Measurements from ENCODE around the gene IGSF9B. TPM values are rescaled to one million over a fixed set of nuclear protein-coding genes. Genes with fewer than 3 reads are reported as not detected.

The IGSF9B gene
- total RNA-seq, 1 donor from 2014 or later, result 5.5 TPM

GRCh38 chr11:133938166-133938565 lies 18.6 kb downstream of the IGSF9B start:
- Histone ChIP-seq H3K36me3 (no peaks in the 10 kb centered on the region), H3K9me3 (no peaks in the 10 kb centered on the region), H3K27ac (no peak overlapping the region), H3K4me3 (no peak overlapping the region), H3K27me3 (ENCODE audit: low read depth) (no peaks in the 10 kb centered on the region), H3K4me1 (no peaks in the 10 kb centered on the region)
- ATAC-seq (no peak), DNase-seq (no peak)
- intact Hi-C loops (cut with DNase I), result no loop called here
- no peak for TF ChIP-seq CTCF (IDR thresholded peaks at IDR 0.05)

GRCh38 chr11:133937468-133937867 lies 19.3 kb downstream of the IGSF9B start:
- Histone ChIP-seq H3K4me3 (no peak overlapping the region), H3K27ac (no peak overlapping the region), H3K36me3 (no peaks in the 10 kb centered on the region), H3K27me3 (ENCODE audit: low read depth) (no peaks in the 10 kb centered on the region), H3K9me3 (no peaks in the 10 kb centered on the region), H3K4me1 (no peaks in the 10 kb centered on the region)
- no peak for TF ChIP-seq CTCF (IDR thresholded peaks at IDR 0.05)
- ATAC-seq (no peak), DNase-seq (no peak)
- intact Hi-C loops (cut with DNase I), result no loop called here

GRCh38 chr11:133937015-133937414 lies 19.8 kb downstream of the IGSF9B start:
- Histone ChIP-seq H3K36me3 (no peaks in the 10 kb centered on the region), H3K27me3 (ENCODE audit: low read depth) (no peaks in the 10 kb centered on the region), H3K4me1 (no peaks in the 10 kb centered on the region), H3K27ac (no peak overlapping the region), H3K4me3 (no peak overlapping the region), H3K9me3 (no peaks in the 10 kb centered on the region)
- intact Hi-C loops (cut with DNase I), result no loop called here
- DNase-seq (no peak), ATAC-seq (no peak)
- TF ChIP-seq CTCF (IDR thresholded peaks at IDR 0.05), result no peak

- no peak overlapping the region for H3K4me3 ChIP-seq
- ATAC-seq (no peak), DNase-seq (no peak)
- H3K27me3 ChIP-seq (ENCODE audit: low read depth), result no peaks in the 10 kb centered on the region
- no peaks in the 10 kb centered on the region for H3K4me1 ChIP-seq
- TF ChIP-seq CTCF (IDR thresholded peaks at IDR 0.05), result no peak
- H3K9me3 ChIP-seq, result no peaks in the 10 kb centered on the region
- intact Hi-C loops (cut with DNase I), result no loop called here
- no peaks in the 10 kb centered on the region for H3K36me3 ChIP-seq
- H3K27ac ChIP-seq, result no peak overlapping the region
These were observed 20.2 kb downstream of the IGSF9B start for GRCh38 chr11:133936592-133936991.

- H3K27me3 ChIP-seq (ENCODE audit: low read depth), result no peaks in the 10 kb centered on the region
- intact Hi-C loops (cut with DNase I), result no loop called here
- H3K4me1 ChIP-seq, result no peaks in the 10 kb centered on the region
- TF ChIP-seq CTCF (IDR thresholded peaks at IDR 0.05), result no peak
- H3K36me3 ChIP-seq, result no peaks in the 10 kb centered on the region
- DNase-seq (no peak), ATAC-seq (no peak)
- H3K27ac ChIP-seq, result no peak overlapping the region
- no peak overlapping the region for H3K4me3 ChIP-seq
- H3K9me3 ChIP-seq, result no peaks in the 10 kb centered on the region
These were observed 20.6 kb downstream of the IGSF9B start for GRCh38 chr11:133936136-133936535.

- H3K4me1 ChIP-seq, result no peaks in the 10 kb centered on the region
- no peaks in the 10 kb centered on the region for H3K27me3 ChIP-seq (ENCODE audit: low read depth)
- TF ChIP-seq CTCF (IDR thresholded peaks at IDR 0.05), result no peak
- H3K9me3 ChIP-seq, result no peaks in the 10 kb centered on the region
- ATAC-seq (peak in 1 of 2 donors; percentile 3), DNase-seq (no peak)
- intact Hi-C loops (cut with DNase I), result no loop called here
- H3K27ac ChIP-seq, result no peak overlapping the region
- H3K4me3 ChIP-seq, result no peak overlapping the region
- no peaks in the 10 kb centered on the region for H3K36me3 ChIP-seq
These were observed 21.2 kb downstream of the IGSF9B start for GRCh38 chr11:133935551-133935910.

All from lower lobe of right lung (tissue), 2 donors.